ENCODE results near the gene CXCR6.

- TF ChIP-seq CTCF (IDR thresholded peaks at IDR 0.05) (no peak), POLR2A (IDR thresholded peaks at IDR 0.05) (no peak), POLR2AphosphoS5 (IDR thresholded peaks at IDR 0.05) (no peak)
Observed at GRCh38 chr3:45954306-45954705, 11.0 kb downstream of the CXCR6 start.
